GM12878 (cell line): Measurements from ENCODE around the gene COMMD7. TPM values are rescaled to one million over a fixed set of nuclear protein-coding genes. Genes with fewer than 3 reads are reported as not detected.

Experiments
- ATAC-seq: fragments of 200-7000 bp; cut with Tn5 transposase; 3 replicates; pipeline ENCODE4 v1.9.1; 2020; ENCODE audit warnings: mild to moderate bottlenecking, moderate library complexity
- BruUV-seq: library from RNA; stranded (reverse); fragments of 400-500 nt; replicated peaks from 2 replicates; lab custom pipeline; 2021; lab: Mats Ljungman, UMichigan
- CTCF ChIA-PET: fragments of 300-600 bp; sonication (Branson Sonifier 250); formaldehyde crosslinking; extraction: SDS; loops from one replicate; lab custom pipeline; 2021; ENCODE audit warnings: inconsistent platforms; lab: Yijun Ruan, JAX
- POLR2A ChIA-PET: fragments of 350-600 bp; formaldehyde crosslinking; extraction: SDS; loops from one replicate; lab custom pipeline; 2021; ENCODE audit warnings: inconsistent platforms; lab: Charles Lee
- RAD21 ChIA-PET: fragments of 300-600 bp; sonication (Branson Sonifier 250); formaldehyde crosslinking; loops from one replicate; lab custom pipeline; 2023; ENCODE audit warnings: antibody characterized with exemption; ENCODE audit not compliant: unreplicated experiment; lab: Charles Lee
- SMC1A ChIA-PET: fragments of 300-600 bp; sonication (Branson Sonifier 250); formaldehyde crosslinking; loops from one replicate; lab custom pipeline; 2023; ENCODE audit not compliant: unreplicated experiment, uncharacterized antibody; lab: Charles Lee
- DNase-seq: peaks from one replicate; pipeline ENCODE4 v3.0.0-alpha.2; 2011; ENCODE audit warnings: low read depth, low spot score
- FAIRE-seq: peaks from 3 replicates; lab custom pipeline; 2011; peaks lifted over from hg19 to GRCh38; lab: Jason Lieb, UNC
- H2AFZ ChIP-seq: 2 replicates; pipeline ENCODE4 v1.6.0; 2011; ENCODE audit warnings: low read depth, low read length, control low read depth; ENCODE audit not compliant: control insufficient read depth
- H3K27ac ChIP-seq: 2 replicates; pipeline ENCODE4 v1.5.1; 2011; ENCODE audit warnings: control low read depth; ENCODE audit not compliant: control insufficient read depth, insufficient read depth
- H3K27me3 ChIP-seq, 2 experiments: replicated peaks in 1 of 2; 2 replicates each; pipeline versions ENCODE4 v1.6.0 to v1.6.1; 2011; ENCODE audit warnings: low read length in 1 of 2; ENCODE audit not compliant: control insufficient read depth in 2 of 2, insufficient read depth in 2 of 2
- H3K36me3 ChIP-seq, 2 experiments: 2 replicates each; pipeline ENCODE4 v1.5.1; 2011; ENCODE audit warnings: low read length in 1 of 2; ENCODE audit not compliant: control insufficient read depth in 2 of 2, insufficient read depth in 2 of 2
- H3K4me1 ChIP-seq: 2 replicates; pipeline ENCODE4 v1.6.1; 2011; ENCODE audit warnings: mild to moderate bottlenecking, low read length, moderate library complexity, mixed read lengths; ENCODE audit not compliant: control insufficient read depth, insufficient read depth
- H3K4me2 ChIP-seq: 2 replicates; pipeline ENCODE4 v1.6.0; 2011; ENCODE audit warnings: control low read depth; ENCODE audit not compliant: control insufficient read depth, insufficient read depth
- H3K4me3 ChIP-seq: fragments of 200-600 bp; sonication (generic); 2 replicates; pipeline ENCODE4 v1.5.1; 2016
- H3K79me2 ChIP-seq: 2 replicates; pipeline ENCODE4 v1.6.0; 2011; ENCODE audit warnings: low read length; ENCODE audit not compliant: control insufficient read depth, insufficient read depth
- H3K9ac ChIP-seq: 2 replicates; pipeline ENCODE4 v1.8.0; 2011; ENCODE audit warnings: low read length, control low read depth, mixed read lengths; ENCODE audit not compliant: control insufficient read depth, insufficient read depth
- H3K9me3 ChIP-seq: replicated peaks from 3 replicates; pipeline ENCODE4 v1.5.1; 2011; ENCODE audit warnings: mild to moderate bottlenecking, low read length; ENCODE audit not compliant: control insufficient read depth, insufficient read depth
- H4K20me1 ChIP-seq: 2 replicates; pipeline ENCODE4 v1.6.0; 2011; ENCODE audit not compliant: control insufficient read depth, insufficient read depth
- BMI1 ChIP-seq: fragments of 450-650 bp; IDR thresholded peaks from 2 replicates; pipeline ENCODE4 v1.6.1; 2016; ENCODE audit warnings: mild to moderate bottlenecking, moderate library complexity, borderline replicate concordance
- BRCA1 ChIP-seq: IDR thresholded peaks from 2 replicates; pipeline ENCODE4 v1.6.1; 2011; ENCODE audit warnings: low read depth, low read length, improper control_type of control experiment
- CBX3 ChIP-seq: fragments of 200-600 bp; sonication (generic); IDR thresholded peaks from 2 replicates; pipeline ENCODE4 v1.6.1; 2016; ENCODE audit warnings: low read depth, borderline replicate concordance
- DPF2 ChIP-seq: fragments of 450-650 bp; IDR thresholded peaks from 2 replicates; pipeline ENCODE4 v1.6.1; 2017; ENCODE audit warnings: mild to moderate bottlenecking
- ESRRA ChIP-seq: IDR thresholded peaks from 2 replicates; pipeline ENCODE4 v1.6.1; 2012; ENCODE audit warnings: mild to moderate bottlenecking, low read length, improper control_type of control experiment
- ETV6 ChIP-seq, 2 experiments: fragments of 450-650 bp in 1 of 2; IDR thresholded peaks in 1 of 2; conservative IDR thresholded peaks in 1 of 2; 2 replicates each; pipeline ENCODE4 v1.6.1; 2014; ENCODE audit warnings: antibody characterized with exemption in 1 of 2, borderline replicate concordance in 1 of 2, low read depth in 1 of 2, mild to moderate bottlenecking in 1 of 2, moderate library complexity in 1 of 2
- HCFC1 ChIP-seq: fragments of 150-350 bp; IDR thresholded peaks from 2 replicates; pipeline ENCODE4 v1.6.1; 2014; ENCODE audit warnings: low read length
- KLF5 ChIP-seq: fragments of 450-650 bp; IDR thresholded peaks from 2 replicates; pipeline ENCODE4 v1.6.1; 2014; ENCODE audit warnings: mild to moderate bottlenecking; ENCODE audit not compliant: partially characterized antibody
- NFIC ChIP-seq: IDR thresholded peaks from 2 replicates; pipeline ENCODE4 v1.6.1; 2012; ENCODE audit warnings: low read depth, mild to moderate bottlenecking, inconsistent platforms, low read length, moderate library complexity
- RCOR1 ChIP-seq: conservative IDR thresholded peaks from 2 replicates; pipeline ENCODE4 v1.6.1; 2012; ENCODE audit warnings: low read depth, low read length, improper control_type of control experiment
- ZNF217 ChIP-seq: fragments of 450-650 bp; IDR thresholded peaks from 2 replicates; pipeline ENCODE4 v1.6.1; 2017; ENCODE audit warnings: antibody characterized with exemption, mild to moderate bottlenecking
- WGBS: methylation state at CpG from one replicate; pipeline ENCODE4 v1.1.6; 2016; ENCODE audit warnings: low lambda C conversion rate; ENCODE audit not compliant: insufficient replicate concordance, insufficient coverage; ENCODE audit errors: missing lambda C conversion rate; 5-methylcytosine and 5-hydroxymethylcytosine counted together
- in situ Hi-C: fragments of 300-500 bp; cut with MboI; formaldehyde crosslinking; loops from 9 replicates; pipeline ENCODE4 v1.14.3; 2018; ENCODE audit warnings: mixed read lengths
- intact Hi-C: fragments of 100-400 bp; cut with micrococcal nuclease; formaldehyde crosslinking; loops from one replicate; pipeline ENCODE4 v1.14.2; 2022; ENCODE audit not compliant: unreplicated experiment
- polyA plus RNA-seq, 11 experiments: library from polyadenylated mRNA; depleted of rRNA in 4 of 11; unstranded in 6 of 11; stranded (reverse) in 5 of 11; fragments of >200 nt; fragmentation: Nextera tagmentation in 4 of 11; fragmentation: Illumina TruSeq in 1 of 11; extraction: Ambion mirVana in 4 of 11; extraction: Trizol in 1 of 11; gene quantifications; 1 replicate in 1 of 11; 2 replicates in 10 of 11; pipeline versions ENCODE4 v1.2.1 to v1.2.3, GENCODE V29; 2011 to 2016; ENCODE audit warnings: inconsistent platforms in 2 of 11, missing spikeins in 2 of 11, low read depth in 1 of 11
- total RNA-seq, 4 experiments: library from RNA; depleted of rRNA in 3 of 4; stranded (reverse); fragments of >200 nt in 3 of 4; fragmentation: Illumina TruSeq in 1 of 4; extraction: Trizol in 1 of 4; gene quantifications; 2 replicates each; pipeline versions ENCODE4 v1.2.1 to v1.2.3, GENCODE V29; 2013 to 2021
- TF ChIP-seq, protein P1 (sequence below): IDR thresholded peaks from 2 replicates; pipeline ENCODE4 v1.6.1; 2011; ENCODE audit warnings: low read depth, mild to moderate bottlenecking, low read length, moderate library complexity, borderline replicate concordance; ENCODE audit errors: extremely low read depth

COMMD7 gene
- total and polyA plus RNA-seq, 10 of the 15 experiments (the other 5 are each of a cell fraction or from before 2014, with no cell fraction given) = 9.1 to 61.0 (median 27.7) TPM

DNA sequence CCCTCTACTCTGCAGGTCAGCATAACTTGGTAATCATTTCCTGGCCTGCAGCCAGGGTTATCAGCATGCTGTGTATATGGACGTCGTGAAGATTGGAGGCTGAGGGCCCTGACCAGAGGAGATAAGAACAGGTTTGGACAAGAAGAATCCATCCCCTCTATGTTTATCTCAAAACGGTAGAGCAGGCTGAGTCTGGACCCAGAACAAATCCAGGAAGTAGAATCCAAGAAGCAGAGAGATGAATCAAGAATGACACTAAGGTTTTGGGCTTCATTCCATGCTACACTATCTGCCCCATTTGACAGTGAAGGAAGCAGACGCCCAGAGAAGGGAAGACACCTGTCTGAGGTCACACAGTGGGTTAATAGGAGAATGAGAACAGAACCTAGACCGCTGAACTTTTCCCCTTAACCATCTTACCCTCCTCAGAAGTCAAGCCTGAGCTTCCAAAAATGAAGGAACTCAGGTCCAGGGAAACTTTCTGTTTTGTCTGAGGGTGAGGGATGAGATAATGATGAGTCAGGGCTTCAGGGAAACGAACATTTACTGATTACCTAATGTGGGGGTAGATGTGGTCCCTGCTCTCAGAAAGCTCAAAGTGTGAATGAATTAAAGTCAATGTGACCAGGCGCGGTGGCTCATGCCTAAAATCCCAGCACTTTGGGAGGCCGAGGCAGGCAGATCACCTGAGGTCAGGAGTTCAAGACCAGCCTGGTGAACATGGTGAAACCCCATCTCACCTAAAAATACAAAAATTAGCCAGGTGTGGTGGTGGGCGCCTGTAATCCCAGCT lies 9.4 kb upstream of the COMMD7 start (continued):
- TF ChIP-seq ESRRA = no peak
- TF ChIP-seq, all 136 proteins: peak for 0

DNA sequence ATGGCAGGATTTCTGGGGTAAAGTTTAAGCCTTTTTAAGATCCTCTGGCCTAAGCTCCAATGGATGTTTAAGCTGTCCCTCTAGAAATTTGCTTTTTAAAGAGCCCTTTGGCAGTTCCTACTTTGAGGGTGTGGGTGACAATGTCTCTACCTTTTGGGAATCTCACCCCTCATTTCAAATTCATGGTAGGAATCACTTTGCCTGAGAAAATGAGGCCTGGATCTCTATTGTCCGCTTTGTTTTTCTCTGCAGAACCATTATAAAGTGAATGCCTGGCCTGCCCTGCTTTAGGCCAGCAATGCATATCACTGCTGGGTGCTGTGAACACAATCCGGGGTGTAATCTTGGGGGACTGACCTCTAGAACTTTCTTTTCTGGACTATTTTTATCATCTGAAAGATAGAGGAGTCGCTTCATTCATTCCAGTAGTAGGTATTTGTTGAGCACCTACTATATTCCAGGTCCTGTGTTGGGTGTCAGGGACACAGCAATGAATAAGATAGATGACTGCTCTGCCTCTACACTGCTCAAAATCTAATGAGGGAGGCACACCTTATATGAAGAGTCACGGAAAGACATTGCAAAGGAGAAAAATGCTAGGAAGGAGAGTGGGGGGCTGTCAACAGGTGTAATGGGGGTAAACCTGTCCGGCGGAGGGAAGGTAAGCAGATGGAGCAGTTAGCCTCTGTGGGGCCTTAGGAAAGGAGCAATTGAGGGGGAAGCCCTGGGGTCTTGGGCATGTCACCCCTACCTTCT lies 8.6 kb upstream of the COMMD7 start:
- H3K79me2 ChIP-seq = no peaks in the 10 kb centered on the region
- no peak overlapping the region for H3K4me3 ChIP-seq
- no peaks in the 10 kb centered on the region for H3K36me3 ChIP-seq
- DNase-seq (no peak), FAIRE-seq (no peak), ATAC-seq (no peak)
- 71% methylated on average over 6 of the region's 6 CpGs for WGBS
- no peak overlapping the region for H2AFZ ChIP-seq
- H3K27ac ChIP-seq = no peak overlapping the region
- POLR2A ChIA-PET = no interaction called here
- BruUV-seq = no TSS peak
- no peak for TF ChIP-seq NFIC
- TF ChIP-seq CBX3 = no peak
- no peak for TF ChIP-seq ZNF217
- TF ChIP-seq, protein P1, sequence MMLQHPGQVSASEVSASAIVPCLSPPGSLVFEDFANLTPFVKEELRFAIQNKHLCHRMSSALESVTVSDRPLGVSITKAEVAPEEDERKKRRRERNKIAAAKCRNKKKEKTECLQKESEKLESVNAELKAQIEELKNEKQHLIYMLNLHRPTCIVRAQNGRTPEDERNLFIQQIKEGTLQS = no peak
- TF ChIP-seq KLF5 = no peak
- TF ChIP-seq BMI1 = no peak
- no peak for TF ChIP-seq DPF2
- no peak for TF ChIP-seq RCOR1
- TF ChIP-seq ETV6 (conservative IDR thresholded peaks at IDR 0.05 in 1 of 2, IDR thresholded peaks at IDR 0.05 in 1 of 2; ENCODE audit: borderline replicate concordance in 1 of 2, low read depth in 1 of 2) = no peak
- no peak for TF ChIP-seq HCFC1
- no peak for TF ChIP-seq BRCA1
- no peaks in the 10 kb centered on the region for H3K9me3 ChIP-seq
- H3K4me1 ChIP-seq = no peaks in the 10 kb centered on the region
- in situ Hi-C loops = no loop called here
- H4K20me1 ChIP-seq = no peaks in the 10 kb centered on the region
- no peak overlapping the region for H3K4me2 ChIP-seq
- H3K27me3 ChIP-seq = no peaks in the 10 kb centered on the region
- intact Hi-C loops = no loop called here
- no peak overlapping the region for H3K9ac ChIP-seq
- CTCF ChIA-PET = no interaction called here
- RAD21 ChIA-PET = no interaction called here
- SMC1A ChIA-PET = no interaction called here
